Measurements from ENCODE around the gene EHBP1. TPM values are rescaled to one million over a fixed set of nuclear protein-coding genes. Genes with fewer than 3 reads are reported as not detected.

Gene EHBP1
- total and polyA plus RNA-seq, 2 donors (not counting 3 experiments of a cell fraction or from before 2014, with no cell fraction given): 8.4 to 34.8 TPM

DNA sequence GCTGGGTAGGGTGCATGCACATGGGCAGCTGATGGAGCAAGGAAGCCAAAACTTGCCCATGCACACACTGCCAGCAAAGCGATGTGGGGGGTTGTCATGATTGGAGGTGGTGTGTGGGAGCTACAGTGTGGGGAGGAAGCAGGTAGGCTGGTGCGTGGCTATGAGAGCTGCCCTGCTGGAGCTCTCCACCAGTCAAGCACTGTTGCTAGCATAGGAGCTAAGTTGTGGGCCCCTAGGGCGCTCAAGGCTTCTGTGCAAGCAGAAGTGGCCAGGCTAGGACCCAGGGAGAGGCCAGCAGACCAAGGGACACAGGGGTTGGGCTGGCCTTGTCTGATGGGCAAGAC lies 20.2 kb downstream of the EHBP1 start:
- POLR2A ChIA-PET: no interaction called here
- Histone ChIP-seq H3K4me3 (replicated peaks in 1 of 3; ENCODE audit: insufficient read depth in 1 of 3, low read depth in 1 of 3, low read length in 3 of 3) (no peak overlapping the region), H3K9ac (replicated peaks; ENCODE audit: extremely low read depth, insufficient read depth, low read length) (no peak overlapping the region), H3K9me3 (replicated peaks; ENCODE audit: control insufficient read depth, insufficient read depth, low read length) (no peaks in the 10 kb centered on the region), H3K27me3 (ENCODE audit: control insufficient read depth in 2 of 2, insufficient read depth in 2 of 2, low read length in 2 of 2) (no peaks in the 10 kb centered on the region), H2AFZ (ENCODE audit: low read depth, low read length) (no peak overlapping the region), H3K27ac (ENCODE audit: insufficient read depth, low read depth, low read length) (no peak overlapping the region), H3K36me3 (ENCODE audit: control insufficient read depth in 2 of 2, extremely low read depth in 1 of 2, insufficient read depth in 2 of 2, low read length in 2 of 2) (no peaks in the 10 kb centered on the region), H3K79me2 (ENCODE audit: control insufficient read depth, insufficient read depth, low read length) (peaks cover 19% of the 10 kb centered on the region), H3K4me1 (ENCODE audit: control insufficient read depth, extremely low read depth, insufficient read depth, low read length) (no peaks in the 10 kb centered on the region), H3K4me2 (ENCODE audit: insufficient read depth, low read length) (no peak overlapping the region), H4K20me1 (replicated peaks; ENCODE audit: control insufficient read depth, extremely low read depth, insufficient read depth, low read length) (no peaks in the 10 kb centered on the region), H3K9me1 (replicated peaks; ENCODE audit: control insufficient read depth, extremely low read depth, insufficient read depth, low read length) (no peaks in the 10 kb centered on the region)
- BruUV-seq (replicated peaks): no TSS peak
- FAIRE-seq: no peak
- DNase-seq (ENCODE audit: low read depth, low spot score): no peak
- CTCF ChIA-PET: interaction anchor here (1.0 kb wide), 1 partner anchor 268 kb away, joined by 5 read pairs; no protein-coding TSS in a partner anchor
- TF ChIP-seq JUN (IDR thresholded peaks at IDR 0.05; ENCODE audit: borderline replicate concordance, insufficient read depth, insufficient read length, low read depth) (no peak), EZH2 (IDR thresholded peaks at IDR 0.05; ENCODE audit: borderline replicate concordance, low read depth, low read length, severe bottlenecking) (no peak), FOS (IDR thresholded peaks at IDR 0.05; ENCODE audit: borderline replicate concordance, insufficient read depth, low read length) (no peak), POLR2A (IDR thresholded peaks at IDR 0.05; ENCODE audit: low read depth, low read length) (no peak), GATA2 (IDR thresholded peaks at IDR 0.05; ENCODE audit: insufficient read depth, insufficient read length, low read depth, low read length) (no peak), MYC (IDR thresholded peaks at IDR 0.05; ENCODE audit: low read depth, low read length) (no peak), POLR2AphosphoS5 (IDR thresholded peaks at IDR 0.05; ENCODE audit: insufficient read depth, low read depth, low read length) (no peak)
- TF ChIP-seq, protein P1, sequence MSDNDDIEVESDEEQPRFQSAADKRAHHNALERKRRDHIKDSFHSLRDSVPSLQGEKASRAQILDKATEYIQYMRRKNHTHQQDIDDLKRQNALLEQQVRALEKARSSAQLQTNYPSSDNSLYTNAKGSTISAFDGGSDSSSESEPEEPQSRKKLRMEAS (IDR thresholded peaks at IDR 0.05; ENCODE audit: insufficient read depth, insufficient read length): no peak
- TF ChIP-seq, protein P2, sequence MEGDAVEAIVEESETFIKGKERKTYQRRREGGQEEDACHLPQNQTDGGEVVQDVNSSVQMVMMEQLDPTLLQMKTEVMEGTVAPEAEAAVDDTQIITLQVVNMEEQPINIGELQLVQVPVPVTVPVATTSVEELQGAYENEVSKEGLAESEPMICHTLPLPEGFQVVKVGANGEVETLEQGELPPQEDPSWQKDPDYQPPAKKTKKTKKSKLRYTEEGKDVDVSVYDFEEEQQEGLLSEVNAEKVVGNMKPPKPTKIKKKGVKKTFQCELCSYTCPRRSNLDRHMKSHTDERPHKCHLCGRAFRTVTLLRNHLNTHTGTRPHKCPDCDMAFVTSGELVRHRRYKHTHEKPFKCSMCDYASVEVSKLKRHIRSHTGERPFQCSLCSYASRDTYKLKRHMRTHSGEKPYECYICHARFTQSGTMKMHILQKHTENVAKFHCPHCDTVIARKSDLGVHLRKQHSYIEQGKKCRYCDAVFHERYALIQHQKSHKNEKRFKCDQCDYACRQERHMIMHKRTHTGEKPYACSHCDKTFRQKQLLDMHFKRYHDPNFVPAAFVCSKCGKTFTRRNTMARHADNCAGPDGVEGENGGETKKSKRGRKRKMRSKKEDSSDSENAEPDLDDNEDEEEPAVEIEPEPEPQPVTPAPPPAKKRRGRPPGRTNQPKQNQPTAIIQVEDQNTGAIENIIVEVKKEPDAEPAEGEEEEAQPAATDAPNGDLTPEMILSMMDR (IDR thresholded peaks at IDR 0.05; ENCODE audit: extremely low read depth in 1 of 2, insufficient read depth in 1 of 2, low read depth in 1 of 2, low read length in 2 of 2): no peak
- dilution Hi-C loops (cut with MboI; ENCODE audit: extremely low pct_ligation_motif_present, low sequenced_read_pairs): no loop called here
- intact Hi-C loops (cut with micrococcal nuclease): loop anchor here (1.0 kb wide), 1 partner anchor 268 kb away; no protein-coding TSS in a partner anchor
